ENCODE data around the gene MAT2A.
"Not testable (repeated sequence)": the region's sequence is repeated elsewhere in the genome, so short reads cannot be mapped to it uniquely, and the experiment has no call there.

MAT2A gene

DNA sequence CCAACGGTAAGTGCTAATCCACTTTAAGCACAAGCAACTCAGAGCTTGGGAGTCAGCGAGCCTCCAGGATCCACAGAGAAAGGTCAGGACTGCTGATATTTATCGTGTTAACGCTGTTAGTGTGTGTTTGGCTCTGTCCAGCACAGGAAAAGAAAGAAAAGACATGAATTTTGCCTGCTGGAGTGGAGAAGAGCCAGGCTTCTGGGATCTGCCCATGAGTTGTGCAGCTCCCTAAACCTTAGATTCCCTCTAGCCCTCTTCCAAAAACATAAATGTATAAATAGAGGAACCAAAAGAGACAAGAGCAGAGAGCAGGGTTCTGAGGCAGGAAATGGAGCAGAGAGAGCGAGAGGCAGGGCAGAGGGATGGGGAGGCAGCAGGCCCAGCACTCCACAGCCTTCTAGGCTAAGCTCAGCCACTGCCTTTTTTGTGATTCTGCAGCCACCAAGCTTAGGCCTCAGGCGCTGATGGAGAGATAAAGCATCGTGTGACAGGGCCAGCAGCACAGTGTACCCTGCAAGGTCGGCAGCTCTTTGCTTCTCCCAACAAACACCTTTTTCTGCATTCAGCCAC lies 14.5 kb upstream of the MAT2A start:
- no peak for DNase-seq (ENCODE audit: low read depth, low spot score)

GRCh38 chr2:85525029-85525428 lies 13.9 kb upstream of the MAT2A start:
- no peak for DNase-seq (ENCODE audit: low read depth, low spot score)

GRCh38 chr2:85525567-85525966 lies 13.4 kb upstream of the MAT2A start:
- DNase-seq (ENCODE audit: low read depth, low spot score): no peak

DNA sequence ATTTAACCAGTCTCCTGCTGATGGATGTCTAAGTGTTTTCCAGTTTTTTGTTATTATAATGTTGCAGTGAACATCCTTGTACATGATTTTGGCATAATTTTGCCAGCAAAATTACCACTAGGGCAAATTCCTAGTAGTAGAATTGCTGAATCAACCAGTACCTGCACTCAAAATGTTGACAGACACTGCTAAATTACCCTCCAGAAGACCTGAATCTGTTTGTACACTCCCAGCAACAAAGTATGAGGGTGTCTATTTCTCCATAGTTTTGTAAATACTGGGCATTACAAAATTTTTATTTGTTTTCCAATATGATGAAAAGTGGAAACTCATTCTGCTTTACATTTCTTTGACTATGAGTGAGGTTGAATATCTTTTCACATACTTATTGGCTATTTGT lies 11.2 kb upstream of the MAT2A start:
- no peak for DNase-seq (ENCODE audit: low read depth, low spot score)

DNA sequence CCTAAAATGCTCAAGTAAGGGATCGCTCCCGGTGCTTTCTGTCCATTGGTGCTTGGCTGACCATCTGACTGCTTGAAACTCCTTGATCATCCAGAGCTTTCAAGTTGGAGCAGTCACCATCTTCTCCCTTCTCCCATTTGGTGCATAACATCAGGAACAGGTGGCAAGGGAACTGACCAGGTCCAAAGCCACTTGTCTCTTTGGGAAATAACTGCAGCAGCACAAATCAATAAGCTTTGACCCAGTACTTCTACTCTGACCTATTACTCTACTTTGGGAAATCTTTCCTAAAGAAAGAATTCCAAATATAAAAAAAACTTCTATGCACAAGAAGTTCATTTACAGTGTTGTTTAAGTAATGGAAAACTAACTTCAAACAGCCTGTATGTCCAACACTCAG lies 10.6 kb upstream of the MAT2A start:
- no peak for DNase-seq (ENCODE audit: low read depth, low spot score)

DNA sequence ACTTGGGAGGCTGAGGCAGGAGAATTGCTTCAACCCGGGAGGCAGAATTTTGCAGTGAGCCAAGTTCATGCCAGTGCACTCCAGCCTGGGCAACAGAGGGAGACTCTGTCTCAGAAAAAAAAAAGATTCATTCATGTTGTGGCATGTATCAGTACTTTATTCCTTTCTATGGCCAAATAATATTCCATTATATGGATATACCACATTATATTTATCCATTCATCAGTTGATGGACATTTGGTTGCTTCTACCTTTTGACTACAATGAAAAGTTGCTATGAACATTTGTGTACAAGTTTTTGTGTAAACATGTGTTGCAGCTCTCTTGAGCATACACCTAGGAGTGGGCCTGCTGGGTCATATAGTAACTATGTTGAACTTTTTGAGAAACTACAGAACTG lies 9.2 kb upstream of the MAT2A start:
- DNase-seq (ENCODE audit: low read depth, low spot score): no peak

- DNase-seq (ENCODE audit: low read depth, low spot score): no peak
Observed at GRCh38 chr2:85531589-85531988, 7.4 kb upstream of the MAT2A start.

DNA sequence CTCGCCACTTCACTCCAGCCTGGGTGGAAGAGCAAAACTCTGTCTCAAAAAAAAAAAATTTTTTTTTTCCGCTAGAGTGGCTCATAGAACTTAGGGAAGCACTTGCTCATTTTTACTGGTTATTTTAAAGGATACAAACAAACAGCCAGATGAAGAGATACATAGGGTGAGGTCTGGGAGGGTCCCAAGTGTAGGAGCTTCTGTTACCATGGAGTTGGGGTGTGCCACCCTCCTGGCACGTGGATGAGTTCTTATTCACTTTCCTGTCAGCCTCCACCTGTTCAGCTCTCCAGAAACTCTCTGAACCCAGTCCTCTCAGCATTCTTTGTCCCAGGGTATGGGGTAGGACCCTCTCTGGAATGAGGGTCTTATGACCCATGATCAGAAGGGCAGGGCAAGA lies 4.9 kb upstream of the MAT2A start:
- DNase-seq (ENCODE audit: low read depth, low spot score): no peak

DNA sequence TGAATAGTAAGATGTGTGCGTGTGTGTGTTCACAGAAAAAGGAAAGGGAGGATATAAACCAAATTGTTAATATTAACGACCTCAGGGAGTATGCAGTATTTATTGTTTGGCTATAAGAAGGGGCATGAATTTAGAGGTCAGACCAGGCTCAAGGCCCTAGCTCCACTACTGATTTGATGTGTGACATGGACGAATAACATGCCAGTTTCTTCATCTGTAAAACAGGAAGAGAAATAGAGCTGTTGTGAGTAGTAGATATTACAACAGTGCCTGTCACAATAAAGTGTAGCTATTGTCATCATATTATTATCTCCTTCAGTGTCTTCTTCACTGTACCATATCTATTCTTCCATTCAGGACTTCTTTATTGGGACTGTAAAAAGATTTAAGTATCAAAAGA lies 4.1 kb upstream of the MAT2A start:
- DNase-seq (ENCODE audit: low read depth, low spot score): no peak

DNA sequence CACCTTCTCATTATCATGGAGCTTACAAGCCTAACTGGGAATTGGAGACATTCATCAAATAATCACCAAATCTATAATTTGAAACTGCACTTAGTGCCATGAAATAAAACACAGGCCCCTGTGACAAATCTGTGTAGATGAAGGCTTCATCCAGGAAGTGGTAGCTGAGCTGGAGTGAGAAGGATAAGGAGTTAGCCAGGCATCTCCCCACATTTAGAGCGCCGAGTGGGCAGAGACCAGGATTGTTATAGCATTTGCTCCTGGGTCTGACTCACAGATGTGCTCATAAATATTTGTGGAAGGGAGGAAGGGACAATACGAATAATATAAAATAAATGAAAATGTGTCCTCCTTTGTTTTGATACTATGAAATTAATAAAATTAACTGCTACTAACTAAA lies 2.5 kb upstream of the MAT2A start:
- DNase-seq (ENCODE audit: low read depth, low spot score): no peak

DNA sequence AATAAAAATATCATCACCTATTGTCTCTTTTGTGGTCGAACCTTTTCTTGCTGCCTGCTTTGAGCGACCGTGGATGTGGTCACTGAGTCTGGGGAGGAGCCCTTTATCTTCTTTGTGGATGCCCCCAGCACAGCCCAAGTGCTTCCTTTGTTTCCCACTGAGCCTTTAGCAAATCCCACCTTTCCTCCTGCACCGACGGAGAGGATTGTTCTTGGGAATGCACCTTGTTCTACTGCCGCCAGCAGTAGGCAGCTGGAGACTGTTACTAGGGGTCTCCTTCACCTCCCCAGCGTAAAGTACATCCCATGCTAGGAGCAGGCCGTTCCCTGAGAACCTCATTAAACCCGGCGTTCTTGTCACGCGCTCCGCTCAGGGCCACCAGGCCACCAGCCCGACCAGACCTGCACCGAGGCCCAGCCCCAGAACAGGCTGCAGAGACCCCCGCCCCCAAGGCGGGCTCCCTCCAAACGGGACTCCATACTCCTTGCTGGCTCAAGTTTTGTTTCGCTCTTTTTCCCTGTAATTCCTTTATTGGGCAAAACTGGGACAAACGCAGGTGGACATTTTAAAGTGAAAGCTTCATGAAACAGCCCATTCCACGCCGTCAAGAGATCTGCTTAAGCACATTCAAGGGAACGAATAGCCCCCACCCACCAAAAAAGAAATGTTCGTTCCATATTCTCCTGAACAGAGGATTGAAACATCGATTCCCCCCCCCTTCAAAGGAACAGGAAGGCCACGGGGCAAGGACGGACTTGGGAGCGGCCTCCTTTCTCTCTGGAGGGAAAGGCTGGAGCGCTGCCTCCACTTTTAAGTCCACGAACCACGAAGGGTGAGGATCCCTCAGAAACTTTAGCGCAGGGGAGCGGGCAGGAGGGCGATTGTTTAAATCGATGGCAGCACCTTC lies 1.1 kb upstream of the MAT2A start:
- peak; percentile 24 for DNase-seq (ENCODE audit: low read depth, low spot score)

DNA sequence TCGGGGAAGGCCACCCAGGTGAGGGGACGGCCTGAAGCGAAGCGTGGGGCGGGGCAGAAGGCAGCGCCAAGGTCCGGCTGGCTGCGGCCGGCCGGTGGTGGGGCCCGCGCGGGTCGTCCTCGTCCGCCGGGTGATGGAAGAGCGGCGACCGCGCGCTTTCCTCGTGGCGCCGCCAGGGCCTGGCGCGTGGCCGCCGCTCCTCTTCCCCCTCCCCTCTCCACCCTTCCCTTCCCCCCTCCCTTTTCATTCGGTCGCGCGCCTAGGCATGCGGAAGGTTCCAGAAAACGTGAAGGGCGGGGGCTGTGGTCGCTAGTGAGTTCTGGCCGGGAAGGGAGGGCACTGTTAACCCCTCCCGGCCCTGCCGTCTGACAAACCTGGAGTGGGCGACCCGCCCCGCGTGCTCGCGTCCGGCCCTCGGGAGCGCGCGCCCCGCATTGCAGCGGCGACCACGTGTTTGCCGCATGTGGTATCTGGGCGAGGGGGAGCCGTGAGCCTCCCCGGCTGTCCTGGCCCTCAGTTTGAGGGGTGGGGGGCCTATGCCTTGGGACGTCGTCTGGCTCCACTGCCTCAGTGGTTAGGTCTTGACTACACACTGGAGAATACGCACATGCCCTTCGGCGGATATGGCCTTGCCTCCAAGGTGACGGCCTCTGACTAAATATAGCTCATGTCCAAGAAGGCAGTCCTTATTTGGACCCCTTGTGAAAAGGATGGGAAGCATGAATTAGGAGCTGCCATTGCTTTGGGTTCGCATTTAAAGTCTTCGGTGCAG lies 579 bp downstream of the MAT2A start:
- DNase-seq (ENCODE audit: low read depth, low spot score): peak; percentile 70

DNA sequence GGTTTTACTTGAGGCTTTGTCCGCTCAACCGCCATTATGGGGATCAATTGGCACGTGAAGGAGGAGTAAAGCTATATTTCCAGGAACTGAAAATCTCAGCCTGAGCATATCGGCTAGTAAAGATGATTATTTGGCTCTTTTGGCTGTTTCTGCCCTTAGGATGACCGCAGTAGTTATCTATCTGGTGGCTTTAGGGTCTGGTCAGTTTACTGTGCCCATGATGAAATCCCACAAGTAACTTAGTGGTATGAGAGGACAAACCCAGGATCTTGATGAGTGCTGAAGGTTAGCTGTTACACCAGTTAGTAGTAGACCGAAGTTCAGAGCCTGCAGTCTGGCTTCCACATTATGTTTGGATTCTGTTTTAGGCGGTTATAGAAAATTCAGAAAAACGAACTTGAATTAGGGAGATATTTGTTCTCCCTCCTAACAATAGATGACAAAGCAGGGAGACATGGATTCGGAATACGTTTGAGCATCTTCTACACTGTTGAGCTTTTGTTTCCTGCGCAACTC lies 1.2 kb downstream of the MAT2A start:
- no peak for DNase-seq (ENCODE audit: low read depth, low spot score)

- DNase-seq (ENCODE audit: low read depth, low spot score): no peak
Observed at GRCh38 chr2:85541262-85541661, 2.3 kb downstream of the MAT2A start.

- DNase-seq (ENCODE audit: low read depth, low spot score): no peak
Observed at GRCh38 chr2:85541753-85542457, 2.9 kb downstream of the MAT2A start.

- no peak for DNase-seq (ENCODE audit: low read depth, low spot score)
Observed at GRCh38 chr2:85542777-85543176, 3.8 kb downstream of the MAT2A start.

DNA sequence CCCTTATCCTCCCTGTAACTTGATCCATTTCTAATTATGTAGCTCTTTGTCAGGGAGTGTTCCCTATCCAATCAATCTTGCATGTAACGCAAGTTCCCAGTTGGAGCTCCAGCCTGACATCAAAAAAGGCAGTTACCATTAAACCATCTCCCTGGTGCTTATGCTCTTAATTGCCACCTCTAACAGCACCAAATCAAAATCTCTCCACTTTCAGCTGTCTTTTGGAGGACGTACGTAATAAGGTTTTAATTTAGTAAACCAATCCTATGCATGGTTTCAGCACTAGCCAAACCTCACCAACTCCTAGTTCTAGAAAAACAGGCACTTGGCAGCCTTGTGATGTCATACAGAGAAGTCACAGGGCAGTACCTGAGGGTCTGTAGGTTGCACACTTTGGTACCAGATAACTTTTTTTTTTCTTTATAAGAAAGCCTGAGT lies 5.3 kb downstream of the MAT2A start:
- not testable (repeated sequence) for DNase-seq (ENCODE audit: low read depth, low spot score)

DNA sequence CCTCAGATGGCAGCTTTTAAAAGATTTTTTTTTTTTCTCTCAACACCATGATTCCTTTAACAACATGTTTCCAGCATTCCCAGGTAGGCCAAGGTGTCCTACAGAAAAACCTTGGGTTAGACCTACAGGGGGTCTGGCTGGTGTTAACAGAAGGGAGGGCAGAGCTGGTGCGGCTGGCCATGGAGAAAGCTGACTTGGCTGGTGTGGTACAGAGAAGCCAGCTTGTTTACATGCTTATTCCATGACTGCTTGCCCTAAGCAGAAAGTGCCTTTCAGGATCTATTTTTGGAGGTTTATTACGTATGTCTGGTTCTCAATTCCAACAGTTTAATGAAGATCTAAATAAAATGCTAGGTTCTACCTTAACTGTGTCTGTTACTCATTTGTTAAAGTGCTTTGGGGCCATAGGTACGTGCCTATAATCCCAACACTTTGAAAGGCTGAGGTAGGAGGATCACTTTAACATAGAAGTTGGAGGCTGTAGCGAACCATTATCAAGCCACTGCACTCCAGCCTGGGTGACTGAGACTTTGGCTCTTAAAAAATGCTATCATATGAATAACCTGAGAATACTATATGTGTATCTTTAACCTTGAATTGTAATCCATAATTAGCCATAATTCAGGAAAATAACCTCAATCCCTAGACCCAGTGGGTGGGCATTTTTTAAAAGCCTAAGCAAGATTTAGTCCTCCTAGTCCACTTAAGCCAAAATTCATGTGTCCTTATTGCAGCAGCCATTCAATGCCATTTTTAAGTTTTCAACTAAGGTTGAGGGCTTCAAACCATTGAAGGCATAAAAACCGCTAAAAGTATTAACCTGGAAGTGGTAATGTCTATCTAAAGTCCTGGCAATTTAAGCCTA lies 6.2 kb downstream of the MAT2A start:
- DNase-seq (ENCODE audit: low read depth, low spot score): not testable (repeated sequence)

DNA sequence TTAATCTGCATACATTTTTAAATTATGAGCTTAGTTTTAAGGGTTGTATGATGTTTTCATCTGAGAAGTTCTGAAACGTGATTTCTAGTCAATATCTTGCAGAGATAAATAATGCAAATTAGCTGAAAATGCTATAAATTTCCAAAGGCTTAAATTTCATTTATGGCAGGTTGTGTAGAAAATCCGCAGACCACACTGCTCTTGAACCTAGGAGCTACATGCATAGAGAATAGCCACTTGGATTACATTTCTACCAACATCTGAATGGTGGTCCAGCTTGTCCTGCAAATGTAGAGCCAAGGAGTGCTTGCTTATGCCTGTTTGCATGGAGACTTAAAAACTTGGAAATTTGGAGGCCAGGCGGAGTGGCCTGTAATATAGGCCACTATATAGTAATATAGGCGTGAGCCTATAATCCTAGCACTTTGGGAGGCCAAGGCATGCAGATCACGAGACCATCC lies 6.8 kb downstream of the MAT2A start:
- no peak for DNase-seq (ENCODE audit: low read depth, low spot score)

GRCh38 chr2:85547089-85547858 lies 8.3 kb downstream of the MAT2A start:
- DNase-seq (ENCODE audit: low read depth, low spot score): no peak

Measured in activated naive CD8-positive, alpha-beta T cell treated with anti-CD3 and anti-CD28 coated beads, Interleukin-2, amount 50 U/mL, for 16 hours (primary cell).